A673 (cell line): ENCODE data around the gene SRMS. TPM values are rescaled to one million over a fixed set of nuclear protein-coding genes. Genes with fewer than 3 reads are reported as not detected.
A peak's percentile ranks its signal among the peaks of the same experiment; 100 is the strongest.

Source experiments
- BruUV-seq: library from RNA; stranded (reverse); fragments of 400-500 nt; replicated peaks from 2 replicates; lab custom pipeline; 2021; lab: Mats Ljungman, UMichigan
- CTCF ChIA-PET: fragments of 300-600 bp; sonication (Branson Sonifier 250); formaldehyde crosslinking; loops from one replicate; lab custom pipeline; 2022; ENCODE audit warnings: antibody characterized with exemption; lab: Charles Lee
- POLR2A ChIA-PET: fragments of 300-600 bp; sonication (Branson Sonifier 250); formaldehyde crosslinking; loops from one replicate; lab custom pipeline; 2022; ENCODE audit warnings: antibody characterized with exemption; ENCODE audit not compliant: low non-redundant PET; lab: Charles Lee
- DNase-seq: peaks from one replicate; pipeline ENCODE4 v3.0.0-alpha.2; 2015; ENCODE audit warnings: low spot score
- H3K27ac ChIP-seq: fragments of 200-600 bp; sonication (generic); 2 replicates; pipeline ENCODE4 v1.5.1; 2016; ENCODE audit warnings: mixed run types, low read depth, mild to moderate bottlenecking, mixed read lengths, antibody characterized with exemption, low read length; ENCODE audit not compliant: poor library complexity, severe bottlenecking
- H3K27me3 ChIP-seq: fragments of 200-600 bp; sonication (generic); replicated peaks from 2 replicates; pipeline ENCODE4 v1.6.1; 2017; ENCODE audit warnings: mixed run types, low read depth, mild to moderate bottlenecking, mixed read lengths, antibody characterized with exemption, low read length; ENCODE audit not compliant: insufficient read depth, poor library complexity
- H3K36me3 ChIP-seq: fragments of 200-600 bp; sonication (generic); 2 replicates; pipeline ENCODE4 v1.6.1; 2016; ENCODE audit warnings: mixed run types, mild to moderate bottlenecking, mixed read lengths, antibody characterized with exemption, low read length; ENCODE audit not compliant: insufficient read depth, poor library complexity, severe bottlenecking
- H3K4me1 ChIP-seq: fragments of 200-600 bp; sonication (generic); 2 replicates; pipeline ENCODE4 v1.6.1; 2017; ENCODE audit warnings: mixed run types, mild to moderate bottlenecking, mixed read lengths, antibody characterized with exemption, low read length; ENCODE audit not compliant: insufficient read depth, poor library complexity, severe bottlenecking
- H3K4me3 ChIP-seq: fragments of 200-600 bp; sonication (generic); 2 replicates; pipeline ENCODE4 v1.5.1; 2016; ENCODE audit warnings: low read depth, mixed run types, mild to moderate bottlenecking, mixed read lengths, low read length; ENCODE audit not compliant: poor library complexity, severe bottlenecking
- H3K9me3 ChIP-seq: fragments of 200-600 bp; sonication (generic); 2 replicates; pipeline ENCODE4 v1.6.1; 2016; ENCODE audit warnings: mixed run types, low read depth, mild to moderate bottlenecking, mixed read lengths, antibody characterized with exemption, low read length; ENCODE audit not compliant: poor library complexity, severe bottlenecking
- EZH2 ChIP-seq: fragments of 200-600 bp; sonication (generic); IDR thresholded peaks from 2 replicates; pipeline ENCODE4 v1.6.1; 2017; ENCODE audit warnings: borderline replicate concordance, low read depth, mild to moderate bottlenecking, mixed read lengths, antibody characterized with exemption, low read length; ENCODE audit not compliant: poor library complexity, severe bottlenecking
- intact Hi-C: fragments of 100-400 bp; cut with micrococcal nuclease; formaldehyde crosslinking; loops from one replicate; pipeline ENCODE4 v1.10.0; 2022; ENCODE audit not compliant: unreplicated experiment
- total RNA-seq: library from RNA; stranded (reverse); gene quantifications from 2 replicates; pipeline ENCODE4 v1.2.3, GENCODE V29; 2021
- TF ChIP-seq, protein P1 (sequence below): fragments of 300-800, 200-600 bp; sonication (generic); conservative IDR thresholded peaks from 2 replicates; pipeline ENCODE4 v1.5.1; 2017; ENCODE audit warnings: low read depth, mild to moderate bottlenecking, antibody characterized with exemption, low read length, moderate library complexity, mixed read lengths

The SRMS gene
- total RNA-seq, 1 experiment from 2014 or later: not detected

DNA sequence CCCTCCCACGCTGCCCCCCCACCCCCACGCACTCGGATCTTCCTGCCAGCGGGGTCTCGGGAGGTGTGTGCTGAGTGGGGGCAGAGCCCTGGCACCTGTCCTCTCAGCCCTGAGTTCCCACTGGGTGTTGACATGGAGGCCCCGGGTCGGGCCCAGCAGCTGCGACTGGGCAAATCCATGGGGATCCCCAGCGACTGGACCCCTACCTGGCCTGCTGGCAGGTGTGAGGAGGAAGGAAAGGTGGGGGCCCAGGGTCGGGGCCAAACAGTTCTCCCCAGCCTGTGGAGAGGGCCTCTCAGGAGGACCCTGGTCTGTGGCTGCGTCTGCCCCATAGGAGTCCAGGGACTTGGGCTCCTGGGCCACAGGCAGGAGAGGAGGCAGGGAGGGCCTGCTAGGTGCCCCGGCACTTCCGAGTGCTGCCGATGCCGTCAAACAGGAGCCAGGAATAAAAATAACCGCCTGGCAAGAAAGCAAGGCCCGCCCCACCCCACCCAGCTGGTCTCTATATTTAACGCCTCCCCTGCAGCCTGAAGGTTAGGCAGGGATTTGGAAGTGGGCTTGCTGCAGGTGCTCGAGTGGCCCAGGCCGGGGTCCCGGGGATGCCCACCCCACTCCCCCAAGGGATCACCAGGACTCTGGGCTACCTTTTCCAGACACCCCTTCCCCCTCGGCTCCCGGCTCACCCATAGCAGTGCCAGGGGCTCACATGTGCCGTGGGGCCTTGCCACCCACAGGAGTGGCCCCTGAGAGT, 47.2 kb downstream of the SRMS start:
- CTCF ChIA-PET: no interaction called here
- TF ChIP-seq, protein P1, sequence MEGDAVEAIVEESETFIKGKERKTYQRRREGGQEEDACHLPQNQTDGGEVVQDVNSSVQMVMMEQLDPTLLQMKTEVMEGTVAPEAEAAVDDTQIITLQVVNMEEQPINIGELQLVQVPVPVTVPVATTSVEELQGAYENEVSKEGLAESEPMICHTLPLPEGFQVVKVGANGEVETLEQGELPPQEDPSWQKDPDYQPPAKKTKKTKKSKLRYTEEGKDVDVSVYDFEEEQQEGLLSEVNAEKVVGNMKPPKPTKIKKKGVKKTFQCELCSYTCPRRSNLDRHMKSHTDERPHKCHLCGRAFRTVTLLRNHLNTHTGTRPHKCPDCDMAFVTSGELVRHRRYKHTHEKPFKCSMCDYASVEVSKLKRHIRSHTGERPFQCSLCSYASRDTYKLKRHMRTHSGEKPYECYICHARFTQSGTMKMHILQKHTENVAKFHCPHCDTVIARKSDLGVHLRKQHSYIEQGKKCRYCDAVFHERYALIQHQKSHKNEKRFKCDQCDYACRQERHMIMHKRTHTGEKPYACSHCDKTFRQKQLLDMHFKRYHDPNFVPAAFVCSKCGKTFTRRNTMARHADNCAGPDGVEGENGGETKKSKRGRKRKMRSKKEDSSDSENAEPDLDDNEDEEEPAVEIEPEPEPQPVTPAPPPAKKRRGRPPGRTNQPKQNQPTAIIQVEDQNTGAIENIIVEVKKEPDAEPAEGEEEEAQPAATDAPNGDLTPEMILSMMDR: no peak
- TF ChIP-seq EZH2: no peak

GRCh38 chr20:63499338-63499969, 48.1 kb downstream of the SRMS start:
- Histone ChIP-seq H3K4me3 (peak overlapping the region; percentile 46), H3K27ac (no peak overlapping the region), H3K9me3 (no peaks in the 10 kb centered on the region), H3K4me1 (peaks cover 8% of the 10 kb centered on the region), H3K27me3 (peaks cover 5% of the 10 kb centered on the region), H3K36me3 (no peaks in the 10 kb centered on the region)
- no TSS peak for BruUV-seq
- CTCF ChIA-PET: no interaction called here
- POLR2A ChIA-PET: no interaction called here
- TF ChIP-seq, protein P1: no peak
- TF ChIP-seq EZH2: no peak
- intact Hi-C loops: no loop called here
- DNase-seq: no peak

More for the DNA sequence above, 47.2 kb downstream of the SRMS start:
- DNase-seq: no peak
- no peaks in the 10 kb centered on the region for H3K9me3 ChIP-seq
- H3K27me3 ChIP-seq: peaks cover 5% of the 10 kb centered on the region
- BruUV-seq: no TSS peak
- no peaks in the 10 kb centered on the region for H3K36me3 ChIP-seq
- H3K4me1 ChIP-seq: peaks cover 8% of the 10 kb centered on the region
- no peak overlapping the region for H3K4me3 ChIP-seq
- intact Hi-C loops: no loop called here
- H3K27ac ChIP-seq: no peak overlapping the region
- POLR2A ChIA-PET: no interaction called here

GRCh38 chr20:63498960-63499337, 48.6 kb downstream of the SRMS start, which contains the start of gene EEF1A2:
Gene EEF1A2 (minus strand): TSS chr20:63499083. CDS start chr20:63497763, 1,320 bp downstream.
- peak; percentile 30 for DNase-seq
- H3K27me3 ChIP-seq: peaks cover 5% of the 10 kb centered on the region

More at GRCh38 chr20:63498960-63499337, 48.6 kb downstream of the SRMS start, which contains the start of gene EEF1A2:
- POLR2A ChIA-PET: no interaction called here
- no TSS peak for BruUV-seq
- CTCF ChIA-PET: no interaction called here
- intact Hi-C loops: no loop called here
- no peak within 1 kb of the TSS for H3K27ac ChIP-seq
- no peaks in the 10 kb centered on the region for H3K36me3 ChIP-seq
- no peaks in the 10 kb centered on the region for H3K9me3 ChIP-seq
- peaks cover 8% of the 10 kb centered on the region for H3K4me1 ChIP-seq
- H3K4me3 ChIP-seq: peak within 1 kb of the TSS; percentile 46
- no peak for TF ChIP-seq EZH2
- TF ChIP-seq, protein P1: no peak
